GM19023 (cell line): ENCODE measurements around the gene FAM174C.
"Not testable (repeated sequence)": the region's sequence is repeated elsewhere in the genome, so short reads cannot be mapped to it uniquely, and the experiment has no call there.

Experiments
- ATAC-seq: cut with Tn5 transposase; IDR thresholded peaks from one replicate; pipeline ENCODE4 v1.9.1; 2021; ENCODE audit warnings: mild to moderate bottlenecking, moderate library complexity; ENCODE audit not compliant: unreplicated experiment

Gene FAM174C

DNA sequence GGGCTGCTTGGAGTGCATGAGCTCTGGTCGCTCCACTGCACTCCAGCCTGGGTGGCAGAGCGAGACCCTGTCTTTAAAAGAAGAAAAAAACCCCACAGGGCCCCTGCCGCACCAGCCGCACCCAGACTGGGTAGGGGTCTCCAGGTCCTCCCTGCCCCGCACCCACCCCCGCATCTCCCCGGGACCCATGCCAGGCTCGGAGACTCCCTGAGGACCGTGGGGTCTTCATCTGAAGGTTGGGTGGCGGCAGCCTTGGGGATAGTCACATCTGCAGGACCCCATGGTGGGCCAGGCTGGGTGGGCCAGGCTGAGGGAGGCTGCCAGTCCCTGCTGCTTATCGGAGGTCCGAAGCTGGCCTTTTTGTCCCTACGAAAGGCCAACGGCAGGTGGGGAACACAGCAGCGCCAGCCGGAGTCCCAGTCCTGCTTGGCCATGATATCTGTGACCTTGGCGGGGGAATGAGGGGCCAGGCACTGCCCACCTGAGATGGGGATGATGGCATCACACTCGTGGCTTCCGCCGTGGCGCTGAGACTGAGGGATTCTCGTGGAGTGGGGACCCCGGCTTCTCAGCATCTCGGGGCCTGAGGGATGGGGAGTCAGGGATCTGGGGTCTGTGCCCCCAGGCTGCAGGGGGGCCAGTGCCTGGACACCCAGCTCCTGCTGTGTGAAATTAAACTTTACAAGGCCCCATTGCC lies 21.4 kb downstream of the FAM174C start:
- ATAC-seq = no peak

DNA sequence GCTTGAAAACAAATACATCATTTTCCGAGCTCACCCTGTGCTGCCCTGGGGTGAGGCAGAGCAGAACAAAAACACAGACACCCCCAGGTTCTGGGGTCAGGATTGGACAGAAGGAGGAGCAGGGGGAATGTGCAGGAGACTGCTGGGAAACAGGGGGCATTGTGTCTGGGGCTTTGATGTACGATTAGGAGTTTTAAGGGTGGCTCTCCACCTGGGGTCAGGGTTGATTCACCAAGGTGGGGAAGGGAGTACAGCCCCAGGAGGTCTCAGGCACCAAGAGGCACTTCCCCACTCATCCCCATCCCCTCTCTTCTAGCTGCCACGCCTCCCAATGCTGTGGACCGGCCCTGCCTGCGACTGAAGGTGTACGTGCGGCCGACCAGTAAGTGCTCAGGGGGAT lies 22.9 kb downstream of the FAM174C start:
- no peak for ATAC-seq

- ATAC-seq = no peak
Observed at GRCh38 chr19:1299801-1300200, 24.5 kb downstream of the FAM174C start.

GRCh38 chr19:1300744-1301490 lies 25.6 kb downstream of the FAM174C start:
- ATAC-seq = no peak

DNA sequence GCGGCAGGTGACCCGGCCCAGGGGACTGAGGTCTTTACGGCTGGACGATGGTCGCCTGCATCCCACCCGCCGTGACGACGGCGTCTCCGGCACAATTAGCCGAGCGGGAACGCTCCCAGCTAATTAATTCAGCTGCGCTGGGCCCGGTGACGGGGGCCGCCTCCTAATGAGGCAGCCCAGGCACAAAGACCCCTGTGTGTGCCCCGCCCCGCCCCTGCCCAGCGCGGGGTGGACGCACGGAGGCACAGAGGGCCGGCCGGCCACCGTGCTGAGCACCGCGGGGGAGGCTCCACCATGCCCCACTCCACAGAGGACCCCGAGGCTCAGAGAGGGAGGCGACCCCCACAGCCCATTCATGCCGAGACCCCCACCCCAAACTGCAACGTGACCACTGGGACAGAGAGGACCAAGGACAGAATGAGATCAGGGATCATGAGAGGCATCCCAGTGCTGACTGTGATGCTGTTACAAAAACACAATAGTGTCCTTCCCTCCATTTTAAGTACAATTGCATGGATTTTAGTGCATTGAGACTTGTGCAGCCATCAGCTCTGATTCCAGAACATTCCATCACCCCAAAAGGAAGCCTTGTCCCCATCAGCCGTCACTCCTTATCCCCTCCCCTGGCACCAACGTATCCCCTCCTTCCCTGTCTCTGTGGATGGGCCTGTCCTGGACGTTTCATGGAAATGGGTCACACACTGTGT lies 27.4 kb downstream of the FAM174C start:
- ATAC-seq = no peak

- no peak for ATAC-seq
Observed at GRCh38 chr19:1304197-1304924, 29.0 kb downstream of the FAM174C start.

DNA sequence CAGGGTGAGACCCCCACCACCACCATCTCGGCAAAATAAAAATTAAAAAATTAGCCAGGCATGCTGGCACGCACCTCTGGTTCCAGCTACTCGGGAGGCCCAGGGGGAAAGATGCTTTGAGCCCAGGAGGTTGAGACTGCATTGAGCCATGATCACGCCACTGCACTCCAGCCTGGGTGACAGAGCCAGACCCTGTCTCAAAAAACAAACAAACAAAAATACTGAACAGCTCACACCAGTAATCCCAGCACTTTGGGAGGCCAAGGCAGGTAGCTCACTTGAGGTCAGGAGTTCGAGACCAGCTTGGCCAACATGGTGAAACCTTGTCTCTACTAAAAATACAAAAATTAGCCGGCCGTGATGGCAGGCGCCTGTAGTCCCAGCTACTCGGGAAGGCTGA lies 30.0 kb downstream of the FAM174C start:
- ATAC-seq = not testable (repeated sequence)

- no peak for ATAC-seq
Observed at GRCh38 chr19:1307320-1307719, 32.0 kb downstream of the FAM174C start.

- ATAC-seq = no peak
Observed at GRCh38 chr19:1307755-1308303, 32.5 kb downstream of the FAM174C start.

GRCh38 chr19:1308718-1309117 lies 33.4 kb downstream of the FAM174C start:
- ATAC-seq = no peak

- no peak for ATAC-seq
Observed at GRCh38 chr19:1309977-1310852, 34.9 kb downstream of the FAM174C start.

- no peak for ATAC-seq
Observed at GRCh38 chr19:1310853-1311180, 35.5 kb downstream of the FAM174C start.

- no peak for ATAC-seq
Observed at GRCh38 chr19:1311543-1312091, 36.3 kb downstream of the FAM174C start.

GRCh38 chr19:1312767-1313694 lies 37.7 kb downstream of the FAM174C start:
- ATAC-seq = no peak

DNA sequence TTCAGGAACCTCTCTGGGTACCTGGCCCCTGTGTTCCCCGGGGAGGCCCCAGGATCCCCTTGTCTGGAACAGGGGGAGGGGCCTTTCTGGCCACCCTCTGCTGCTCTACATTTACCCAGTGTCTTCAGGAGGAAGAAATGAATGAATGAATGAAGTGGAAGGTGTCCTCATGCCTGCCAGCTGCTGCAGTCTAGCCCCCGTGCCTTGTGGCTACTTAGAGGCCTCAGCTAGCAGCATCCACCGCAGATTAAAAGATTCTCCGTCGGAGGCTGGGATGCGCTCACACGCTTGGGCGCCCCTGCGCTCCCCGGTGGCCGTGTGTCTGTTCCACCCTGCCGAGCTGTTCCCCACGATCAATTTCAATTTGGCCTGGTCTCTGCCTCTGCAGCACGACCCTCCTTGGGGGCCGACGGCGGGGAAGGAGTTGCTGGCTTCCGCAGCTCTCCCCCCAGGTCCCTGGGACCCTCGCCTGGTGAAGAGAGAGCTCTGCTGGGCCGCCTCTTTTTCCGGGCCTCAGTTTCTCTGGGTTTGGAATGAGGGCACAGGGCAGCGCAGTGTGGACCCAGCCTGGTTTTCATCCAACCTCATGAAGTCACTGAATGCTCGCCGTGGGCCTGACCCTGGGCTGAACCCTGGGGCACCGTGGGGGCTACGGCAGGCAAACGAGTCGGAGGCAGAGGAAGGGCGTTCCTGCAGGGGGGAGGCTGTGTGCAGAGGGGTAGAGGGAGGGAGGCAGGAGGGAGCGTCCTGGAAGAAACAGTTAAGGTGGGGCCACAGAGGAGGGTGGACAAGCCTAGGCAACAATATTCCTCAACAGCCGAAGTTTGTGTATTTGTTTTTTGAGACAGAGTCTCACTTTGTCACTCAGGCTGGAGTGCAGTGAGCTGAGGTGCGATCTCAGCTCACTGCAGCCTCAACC lies 38.6 kb downstream of the FAM174C start:
- no peak for ATAC-seq

DNA sequence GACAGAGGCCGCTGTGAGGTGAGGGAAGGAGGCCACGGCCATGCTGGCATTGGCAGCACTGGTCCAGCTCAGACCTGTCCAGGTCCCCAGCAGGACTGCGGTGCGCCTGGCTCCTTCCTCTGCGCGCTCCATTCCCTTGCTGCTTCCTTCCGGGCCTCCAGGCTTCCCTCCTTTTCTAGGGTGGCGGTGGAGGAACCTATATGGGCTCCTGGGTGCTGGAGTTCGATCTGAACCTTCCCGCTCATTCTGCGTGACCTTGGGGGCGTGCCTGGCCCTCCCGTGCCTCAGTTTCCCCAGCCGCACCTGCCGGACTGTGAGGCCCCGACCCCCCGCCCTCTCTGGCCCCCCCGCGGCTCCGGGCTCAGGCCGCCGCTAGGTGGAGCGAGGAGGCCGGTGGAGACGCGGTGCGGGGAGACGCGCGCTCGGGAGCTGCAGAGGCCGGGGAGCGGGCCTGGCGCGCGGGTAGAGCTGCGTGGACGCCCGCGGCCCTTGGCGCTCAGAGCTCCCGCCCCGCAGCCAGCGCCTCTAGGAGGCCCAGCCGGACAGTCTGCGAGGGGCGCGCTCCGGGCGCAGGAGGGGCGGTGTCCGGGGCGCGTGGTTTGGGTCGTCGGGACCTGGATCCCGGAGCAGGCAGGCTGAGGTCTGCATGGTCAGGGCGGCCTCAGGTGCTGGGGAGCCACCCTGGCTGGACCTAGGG lies 40.3 kb downstream of the FAM174C start:
- ATAC-seq = no peak

GRCh38 chr19:1316466-1316865 lies 41.1 kb downstream of the FAM174C start:
- ATAC-seq = no peak
